NCI-H2081 treated with DMSO at 0.1 percent for 48 hours (cell line): ENCODE data around the gene TST.

ENCODE experiments used
- DNase-seq: peaks from one replicate; lab custom pipeline; 2025; lab: John Stamatoyannopoulos, UW

Gene TST

GRCh38 chr22:37019309-37020191, at the start of gene TST, which contains the start of gene MPST:
Gene TST, minus strand, starts transcription at chr22:37019447. Its CDS starts 715 bp downstream, at chr22:37018732.
Gene MPST, plus strand, starts transcription at chr22:37019742. Its CDS starts 95 bp downstream, at chr22:37019837.
- no peak for DNase-seq

DNA sequence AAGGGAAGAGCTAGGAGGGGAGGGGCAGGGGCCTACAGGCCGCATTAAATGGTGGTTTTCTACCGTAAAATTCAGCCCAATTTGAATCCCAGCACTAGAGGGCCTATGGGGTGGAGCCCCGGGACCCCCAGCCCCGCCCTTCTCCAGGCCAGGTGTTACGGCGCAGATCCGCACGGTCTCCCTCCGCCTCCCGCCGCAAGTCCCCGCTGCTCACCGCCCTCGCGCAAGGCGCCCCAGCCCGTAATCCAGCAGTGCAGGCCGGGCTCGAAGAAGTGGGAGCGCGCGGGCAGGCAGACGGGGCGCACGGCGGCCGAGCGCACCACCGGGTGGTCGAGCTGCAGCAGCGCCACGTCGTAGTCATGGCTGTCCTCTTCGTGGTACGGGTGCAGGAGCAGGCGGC, 49.6 kb upstream of the TST start:
- DNase-seq, result no peak

- DNase-seq, result no peak
Observed at GRCh38 chr22:37067428-37067827, 48.2 kb upstream of the TST start.

- DNase-seq, result no peak
Observed at GRCh38 chr22:37065961-37066360, 46.7 kb upstream of the TST start.

GRCh38 chr22:37065180-37065579, 45.9 kb upstream of the TST start:
- no peak for DNase-seq

DNA sequence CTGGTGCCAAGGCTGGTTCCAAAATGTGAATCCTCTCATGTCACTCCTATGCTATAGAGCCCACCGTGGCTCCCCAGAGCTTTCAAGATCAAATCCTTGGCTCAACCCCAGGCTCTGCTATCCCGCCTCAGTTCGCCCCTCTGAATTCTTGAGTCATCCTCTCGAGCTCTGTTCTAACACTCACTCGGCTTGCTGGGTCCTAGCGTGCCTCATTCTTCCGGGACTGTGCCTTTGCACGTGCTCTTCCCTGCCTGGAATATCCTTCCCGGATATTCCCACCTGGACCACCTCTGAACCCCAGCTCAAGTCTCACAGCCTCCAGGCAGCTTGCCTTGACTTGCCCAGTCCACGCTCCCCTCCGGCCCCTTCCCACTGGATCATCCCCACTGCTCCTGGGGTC, 45.3 kb upstream of the TST start:
- DNase-seq, result no peak

DNA sequence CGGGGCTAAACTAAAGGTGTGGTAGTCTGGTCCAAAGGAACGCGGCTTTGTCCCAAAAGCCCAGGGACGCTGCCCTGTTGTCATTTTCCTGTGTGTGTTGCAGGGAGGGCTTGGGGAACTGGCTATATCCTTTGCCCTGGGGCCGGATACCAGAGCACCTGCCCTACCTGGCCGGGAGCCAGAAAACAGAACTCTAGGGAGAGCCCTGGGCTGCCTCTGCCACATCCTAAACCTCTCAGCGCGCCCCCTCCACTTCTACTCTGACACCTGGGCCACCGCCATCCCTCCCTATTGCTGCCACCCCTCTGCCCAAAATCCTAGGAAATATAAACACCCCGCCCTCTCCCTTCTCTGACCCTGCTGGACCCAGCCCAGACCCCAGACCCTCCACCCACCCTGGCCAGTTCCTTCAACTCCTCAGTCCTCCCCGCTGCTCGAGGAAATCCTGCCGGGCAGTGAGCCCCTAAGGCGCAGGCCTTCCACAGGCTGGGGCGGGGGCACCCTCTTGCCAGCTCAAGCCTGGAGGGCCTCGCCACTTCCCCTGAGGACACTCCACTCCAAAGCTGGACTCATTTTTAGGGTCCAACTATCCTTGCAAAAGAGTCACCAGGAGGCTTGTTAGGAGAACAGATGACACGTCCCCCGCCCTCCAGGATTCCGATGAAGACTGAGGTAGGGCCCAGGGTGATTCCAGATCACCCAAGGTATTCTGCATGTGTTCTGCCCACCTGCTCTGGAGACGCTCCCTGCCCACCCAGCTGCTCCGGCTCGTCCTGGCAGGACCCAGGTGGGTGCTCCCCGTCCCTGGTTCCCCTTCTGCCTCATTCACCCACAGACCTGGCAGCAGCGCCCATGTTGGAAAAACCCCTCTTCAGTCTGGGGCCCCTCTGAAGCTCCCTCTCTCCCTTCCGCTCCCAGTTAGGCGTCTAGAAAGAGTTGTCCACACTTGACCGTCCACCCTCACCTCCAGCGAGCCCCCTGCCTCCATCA, 44.5 kb upstream of the TST start:
- no peak for DNase-seq

DNA sequence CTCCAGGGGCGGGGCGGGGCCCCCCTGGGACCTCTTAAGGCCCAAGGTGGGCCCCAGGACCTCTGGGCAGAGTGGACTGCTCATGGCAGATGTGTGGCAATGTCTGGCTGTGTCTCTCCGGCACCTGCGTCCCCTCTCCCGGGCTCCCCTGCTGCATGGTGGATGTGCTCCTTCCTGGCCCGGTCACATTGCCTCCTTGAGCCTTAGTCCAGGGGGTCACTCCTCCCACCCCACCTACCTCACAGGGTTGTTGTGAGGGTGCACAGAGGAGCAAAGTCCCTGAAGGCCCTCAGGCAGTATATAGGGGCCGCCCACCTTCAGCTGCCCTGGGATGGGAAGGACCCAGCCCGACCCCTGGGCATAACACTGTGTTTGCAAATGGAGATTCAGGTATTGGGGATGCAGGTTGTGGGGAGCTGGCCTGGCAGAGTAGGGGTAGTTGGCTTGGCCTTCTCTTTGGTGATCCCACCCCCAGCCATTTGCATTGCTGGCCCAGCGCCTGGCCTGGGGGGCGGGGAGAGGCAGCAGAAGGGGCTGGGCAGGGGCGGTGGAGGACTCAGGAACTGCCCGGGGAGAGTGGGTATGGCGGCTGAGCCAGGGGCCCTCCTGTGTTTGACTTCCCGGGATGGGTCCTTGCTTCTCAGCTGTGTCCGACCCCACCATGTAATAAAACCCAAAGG, 43.6 kb upstream of the TST start:
- DNase-seq, result no peak

DNA sequence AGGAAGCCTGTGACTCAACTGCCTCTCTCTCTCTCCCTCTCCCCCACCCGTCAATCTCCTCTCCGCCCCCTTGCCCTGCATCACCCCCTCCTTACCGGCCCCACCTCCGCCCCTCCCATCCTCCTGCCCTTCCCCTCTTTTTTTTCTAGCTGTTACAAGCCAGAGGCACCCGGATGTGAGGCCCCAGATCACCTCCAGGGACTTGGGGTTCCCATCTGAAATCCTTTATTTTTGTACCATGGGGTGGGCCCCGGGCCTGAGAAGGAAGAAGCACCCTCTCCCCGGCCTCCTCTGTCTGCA, 43.1 kb upstream of the TST start:
- no peak for DNase-seq

GRCh38 chr22:37061611-37062375, 42.5 kb upstream of the TST start:
- no peak for DNase-seq

DNA sequence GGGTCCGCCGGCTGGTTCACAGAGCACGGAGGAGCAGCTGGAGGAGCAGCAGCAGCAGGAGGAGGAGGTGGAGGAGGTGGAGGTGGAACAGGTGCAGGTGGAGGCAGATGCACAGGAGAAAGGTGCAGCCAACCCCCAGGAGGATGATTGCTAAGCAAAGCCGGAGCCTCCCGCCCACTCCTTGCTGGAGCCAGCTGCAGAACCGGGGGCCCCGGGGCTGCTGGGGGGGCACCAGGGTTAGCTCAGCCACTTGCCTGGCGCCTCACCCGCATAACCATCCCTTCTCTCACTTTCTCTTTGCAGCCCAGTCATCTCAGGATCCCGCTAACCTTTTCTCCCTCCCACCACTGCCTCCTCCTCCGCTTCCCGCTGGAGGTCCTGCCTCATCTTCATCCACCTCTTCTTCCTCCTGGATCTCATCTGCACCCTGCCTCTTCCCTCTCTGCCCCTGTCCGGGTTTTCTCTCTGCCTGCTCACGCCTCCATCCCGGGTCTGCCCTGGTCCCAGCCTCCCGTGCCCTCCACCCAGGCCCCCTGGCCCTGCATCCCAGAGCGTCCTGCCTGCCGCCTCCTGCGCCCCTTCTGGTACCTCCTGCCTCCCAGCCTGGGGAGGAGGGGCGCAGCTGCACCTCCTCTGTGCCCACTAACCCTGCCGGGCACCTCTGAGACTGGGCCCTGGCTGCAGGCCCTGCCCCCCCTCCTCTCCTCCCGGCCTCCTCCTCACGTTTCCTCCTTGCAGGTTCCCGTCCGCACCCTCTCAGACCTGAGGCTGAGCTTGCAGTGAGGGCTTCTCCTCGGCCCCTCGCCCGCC, 41.8 kb upstream of the TST start:
- DNase-seq, result no peak

- no peak for DNase-seq
Observed at GRCh38 chr22:37059876-37060449, 40.7 kb upstream of the TST start.

GRCh38 chr22:37058917-37059701, 39.9 kb upstream of the TST start:
- DNase-seq, result no peak

DNA sequence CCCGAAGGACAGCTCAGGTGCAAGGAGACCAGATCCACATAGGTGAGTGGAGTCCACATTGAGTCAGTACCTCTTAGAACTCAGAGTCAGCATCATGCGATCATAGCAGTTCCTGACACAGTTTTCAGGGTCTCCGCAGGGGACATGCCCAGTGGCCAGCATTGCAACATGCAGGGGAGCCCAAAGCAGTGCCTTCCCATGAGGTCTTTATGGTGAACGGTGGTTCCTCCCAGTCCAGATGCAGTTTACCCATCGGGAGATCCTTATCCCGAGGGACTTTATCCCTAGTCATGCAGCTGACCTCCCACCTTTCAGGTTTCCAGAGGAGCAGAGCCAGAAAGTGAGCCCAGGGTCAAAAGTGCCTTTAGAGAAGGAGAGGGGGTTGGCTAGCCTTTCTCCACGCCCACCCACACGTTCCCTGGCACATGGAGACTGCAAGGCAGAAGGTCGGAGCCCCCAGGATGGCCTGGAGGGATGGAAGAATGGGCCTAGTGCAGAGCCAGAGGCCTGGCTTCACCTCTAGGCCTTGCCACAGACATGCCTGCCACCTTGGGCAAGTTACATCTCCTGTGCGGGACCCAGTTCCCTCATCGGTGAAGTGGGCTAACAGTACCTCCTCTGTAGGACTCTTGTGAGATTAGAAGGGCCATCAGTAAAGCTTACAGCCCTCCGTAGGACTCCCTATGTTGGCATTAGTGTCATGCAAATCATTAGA, 38.7 kb upstream of the TST start:
- DNase-seq, result no peak

- DNase-seq, result no peak
Observed at GRCh38 chr22:37057226-37057625, 38.0 kb upstream of the TST start.

DNA sequence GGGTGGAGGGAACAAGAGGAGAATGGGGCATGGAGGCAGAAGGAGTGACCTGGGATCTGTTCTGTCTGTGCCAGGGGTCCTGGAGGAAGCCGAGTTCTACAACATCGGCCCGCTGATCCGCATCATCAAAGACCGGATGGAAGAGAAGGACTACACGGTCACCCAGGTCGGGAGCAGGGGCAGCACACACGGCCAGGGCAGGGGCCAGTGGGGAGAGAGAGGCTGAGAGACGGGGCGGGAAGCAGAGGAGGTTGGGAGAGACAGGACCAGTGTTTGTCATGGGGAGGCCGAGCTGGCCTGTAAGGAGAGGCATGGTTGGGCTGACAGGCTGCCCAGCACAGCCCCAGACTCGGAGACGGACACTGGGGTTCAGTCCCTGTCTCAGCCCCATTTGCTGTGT, 37.0 kb upstream of the TST start:
- no peak for DNase-seq

DNA sequence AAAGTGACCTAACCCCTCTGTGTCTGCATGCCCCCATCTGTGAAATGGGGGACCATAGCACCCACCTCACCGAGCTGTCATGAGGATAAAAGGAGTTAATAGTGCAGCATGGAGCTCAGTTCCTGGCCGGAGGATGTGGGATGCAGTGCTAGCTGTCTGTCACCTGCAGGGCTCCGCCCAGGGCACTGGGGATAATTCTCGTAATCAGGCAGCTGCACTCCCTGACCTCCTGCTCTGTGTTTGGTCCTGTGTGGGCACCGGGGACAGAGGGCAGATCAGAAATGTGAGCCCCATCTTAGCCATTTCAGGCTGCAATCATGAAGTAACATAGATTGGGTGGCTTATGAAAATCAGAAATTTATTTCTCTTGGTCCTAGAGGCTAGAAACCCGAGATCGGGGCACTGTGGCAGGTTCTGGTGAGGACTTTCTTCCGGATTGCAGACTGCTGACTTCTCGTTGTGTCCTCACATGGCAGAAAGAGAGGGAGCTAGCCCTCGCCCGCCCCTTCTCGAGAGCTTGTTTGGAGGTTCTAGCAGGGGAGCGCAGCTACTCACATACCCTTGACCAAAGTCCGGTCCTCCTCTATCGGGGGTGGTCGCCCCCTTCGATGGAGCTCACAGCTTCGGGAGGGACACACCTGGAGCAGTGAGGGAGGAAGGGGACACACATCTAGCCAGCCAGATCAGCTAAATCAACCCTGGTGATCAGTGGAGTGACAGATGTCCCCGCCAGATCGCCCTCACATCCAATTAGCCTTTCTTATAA, 35.5 kb upstream of the TST start:
- no peak for DNase-seq

DNA sequence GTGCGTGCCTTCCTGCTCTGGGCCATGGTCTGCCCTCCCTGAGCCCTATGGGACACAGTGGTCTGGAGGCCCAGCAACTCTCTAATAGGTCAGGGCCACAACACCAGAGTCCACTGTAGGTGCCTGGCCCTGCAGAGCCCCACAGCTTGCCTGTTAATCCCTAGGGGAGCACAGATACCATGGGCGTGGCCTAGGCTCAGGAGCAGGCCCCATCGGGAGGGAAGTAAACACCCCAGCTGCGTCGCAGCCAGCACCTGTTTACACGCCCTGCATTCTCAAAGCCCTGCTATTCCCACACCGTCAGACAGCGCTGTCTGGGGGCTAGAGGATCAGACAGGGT, 34.8 kb upstream of the TST start:
- DNase-seq, result no peak
